HG03571 (cell line): ENCODE results near the gene FCRL6.

ENCODE experiments used
- ATAC-seq: cut with Tn5 transposase; IDR thresholded peaks from one replicate; pipeline ENCODE4 v1.9.1; 2021; ENCODE audit not compliant: unreplicated experiment

The FCRL6 gene

GRCh38 chr1:159798893-159799292 lies 3.3 kb upstream of the FCRL6 start:
- ATAC-seq = no peak

DNA sequence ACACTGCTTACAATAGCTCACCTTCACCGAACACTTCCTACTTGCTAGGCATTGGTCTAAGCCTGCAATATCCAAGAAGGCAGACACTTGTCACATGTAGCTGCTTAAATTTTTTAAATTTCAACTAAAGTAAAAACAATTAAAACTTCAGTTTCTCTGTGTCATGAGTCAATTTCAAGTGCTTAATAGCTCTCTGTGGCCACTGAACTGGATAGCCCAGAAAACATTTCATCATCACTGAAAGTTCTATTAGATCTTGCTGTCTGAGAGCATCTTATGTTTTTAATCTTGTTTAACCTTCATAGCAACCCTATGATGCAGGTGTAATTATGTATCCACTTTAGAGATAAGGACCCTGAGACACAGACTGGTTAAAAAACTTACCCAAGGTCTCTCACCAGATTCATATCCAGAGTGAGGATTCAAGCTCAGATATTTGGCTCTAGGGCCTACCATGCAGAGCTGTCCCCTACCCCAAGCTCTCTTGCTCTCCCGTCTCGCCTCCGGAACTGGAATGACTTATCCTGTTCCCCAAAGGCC lies 2.6 kb upstream of the FCRL6 start:
- no peak for ATAC-seq

DNA sequence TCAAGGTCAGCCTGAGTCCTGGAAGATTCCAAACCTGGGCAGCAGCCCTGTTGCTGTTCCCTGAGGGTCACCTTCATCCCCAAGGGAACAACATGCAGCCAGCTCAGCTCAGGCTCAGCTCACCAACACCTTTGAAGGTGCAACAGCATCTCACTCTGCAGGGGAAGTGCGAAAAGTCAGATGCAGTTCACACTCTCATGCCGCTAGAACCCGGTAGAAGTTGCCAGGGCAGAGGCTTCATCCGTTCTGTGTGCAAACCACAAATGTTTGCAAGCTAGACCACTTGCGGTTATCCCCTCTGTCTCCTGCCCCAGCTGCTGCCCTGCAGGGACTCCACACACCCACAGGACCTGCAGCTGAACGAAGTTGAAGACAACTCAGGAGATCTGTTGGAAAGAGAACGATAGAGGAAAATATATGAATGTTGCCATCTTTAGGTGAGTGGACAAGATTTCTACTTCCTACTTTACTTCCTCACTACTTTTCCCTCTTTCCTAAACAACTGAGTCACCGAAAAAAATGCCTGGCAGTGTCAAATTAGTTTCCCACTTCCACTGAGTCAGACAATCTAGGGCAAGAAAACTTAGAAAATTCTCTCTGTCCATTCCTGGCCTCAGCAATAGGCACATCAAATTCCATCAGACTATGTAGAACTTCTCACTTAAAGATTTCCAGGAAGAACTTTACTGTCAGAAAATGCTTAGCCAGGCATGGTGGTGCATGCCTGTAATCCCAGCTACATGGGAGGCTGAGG lies 1.8 kb upstream of the FCRL6 start:
- no peak for ATAC-seq

DNA sequence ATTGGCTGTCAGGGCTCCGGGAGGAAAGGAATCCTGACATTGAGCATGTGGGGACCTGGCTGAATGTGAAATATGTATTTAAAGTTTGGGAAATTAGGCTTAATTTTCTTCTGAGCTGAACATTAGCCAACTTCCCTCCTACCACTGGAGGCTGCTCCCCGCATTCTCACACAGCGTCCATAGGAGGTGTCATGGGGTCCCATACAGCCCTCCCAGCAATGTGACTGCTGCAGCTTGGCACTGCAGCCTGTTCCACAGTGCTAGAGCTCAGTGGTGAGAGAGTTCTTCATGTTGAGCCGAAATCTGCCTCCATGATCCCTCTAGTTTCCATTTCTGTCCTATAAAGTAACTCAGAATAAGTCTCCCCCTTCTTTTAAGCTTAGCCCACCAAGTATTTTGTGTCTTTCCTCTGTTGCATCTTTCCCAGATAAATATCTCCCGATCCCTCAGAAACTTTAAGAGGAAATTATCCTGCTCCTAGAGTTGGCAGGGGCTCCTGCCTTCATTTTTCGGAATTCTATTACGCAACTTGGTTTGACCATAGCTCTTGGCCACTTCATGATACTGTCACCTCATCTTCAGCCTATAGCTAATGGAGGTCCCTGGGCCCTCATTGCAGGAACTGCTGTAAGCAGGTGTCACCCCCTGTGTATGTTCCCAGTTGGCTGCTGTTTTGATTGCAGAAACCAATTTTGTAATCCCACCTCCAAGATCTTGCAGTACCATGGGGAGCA lies 2.0 kb downstream of the FCRL6 start:
- ATAC-seq = no peak

DNA sequence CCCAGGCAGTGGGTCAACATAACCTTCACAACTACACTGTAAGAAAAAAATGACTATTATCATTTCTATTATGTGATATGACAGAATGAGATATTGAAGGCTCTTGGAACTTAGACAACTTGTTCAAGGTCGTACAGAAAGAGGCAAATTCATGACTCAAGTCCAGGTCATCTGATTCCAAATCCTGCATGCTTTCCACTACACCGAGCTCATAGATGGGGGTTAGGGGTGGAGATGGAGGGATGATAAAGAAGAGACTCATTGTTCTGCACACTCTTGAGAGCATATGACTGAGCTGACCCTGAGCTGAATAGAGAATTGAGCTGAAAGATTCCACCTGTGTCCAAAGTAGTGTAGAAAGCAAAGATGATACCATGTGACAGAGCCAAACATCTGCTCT lies 2.8 kb downstream of the FCRL6 start:
- no peak for ATAC-seq

GRCh38 chr1:159815926-159816325 lies 13.8 kb downstream of the FCRL6 start:
- no peak for ATAC-seq

GRCh38 chr1:159817276-159818041 lies 15.3 kb downstream of the FCRL6 start:
- ATAC-seq = no peak

- ATAC-seq = no peak
Observed at GRCh38 chr1:159821171-159821867, 19.2 kb downstream of the FCRL6 start.

DNA sequence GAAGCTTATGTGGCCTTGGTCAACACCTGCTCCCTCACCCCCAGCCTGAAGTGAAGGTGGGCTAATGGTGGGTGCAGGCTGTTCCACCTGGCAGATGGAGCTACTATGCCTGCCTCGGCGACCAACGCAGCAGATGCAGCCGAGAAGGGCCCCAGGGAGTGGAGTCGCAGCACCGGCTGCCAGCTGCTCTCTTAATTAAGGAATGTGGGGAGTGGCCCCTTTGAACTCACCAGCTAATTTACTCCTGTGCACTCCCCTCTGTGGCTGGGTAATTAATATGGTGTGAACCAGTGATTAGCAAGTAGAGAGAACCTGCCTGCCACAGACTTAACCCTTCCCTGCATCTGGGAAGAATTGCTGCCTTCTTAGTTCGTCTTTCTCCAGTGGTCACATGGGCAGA lies 21.2 kb downstream of the FCRL6 start:
- ATAC-seq = no peak

- no peak for ATAC-seq
Observed at GRCh38 chr1:159825564-159825963, 23.4 kb downstream of the FCRL6 start.

- peak; percentile 46 for ATAC-seq
Observed at GRCh38 chr1:159826441-159827101, 24.4 kb downstream of the FCRL6 start, which contains the start of gene SLAMF8. Gene SLAMF8, plus strand, starts transcription at chr1:159826873. Its CDS starts 26 bp downstream, at chr1:159826899.

DNA sequence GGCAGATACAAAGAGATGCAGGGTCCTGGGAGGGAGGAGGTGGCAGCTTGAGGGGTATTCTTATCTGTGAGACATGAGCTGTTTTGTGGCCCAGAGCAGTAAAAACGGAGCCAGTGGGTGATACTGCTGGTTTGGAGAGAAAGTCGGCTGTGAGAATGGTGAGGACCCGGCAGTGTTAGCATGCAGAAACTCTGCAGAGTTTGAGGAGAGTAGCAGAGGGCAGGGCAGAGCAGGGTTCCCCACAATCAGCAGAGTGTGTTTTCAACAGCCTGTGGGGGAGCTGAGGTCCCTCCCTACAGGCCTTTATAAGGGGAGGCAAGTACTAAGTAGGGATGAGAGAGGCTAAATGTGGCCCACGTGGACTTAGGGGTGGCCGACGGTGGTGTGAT lies 24.9 kb downstream of the FCRL6 start:
- ATAC-seq = no peak

DNA sequence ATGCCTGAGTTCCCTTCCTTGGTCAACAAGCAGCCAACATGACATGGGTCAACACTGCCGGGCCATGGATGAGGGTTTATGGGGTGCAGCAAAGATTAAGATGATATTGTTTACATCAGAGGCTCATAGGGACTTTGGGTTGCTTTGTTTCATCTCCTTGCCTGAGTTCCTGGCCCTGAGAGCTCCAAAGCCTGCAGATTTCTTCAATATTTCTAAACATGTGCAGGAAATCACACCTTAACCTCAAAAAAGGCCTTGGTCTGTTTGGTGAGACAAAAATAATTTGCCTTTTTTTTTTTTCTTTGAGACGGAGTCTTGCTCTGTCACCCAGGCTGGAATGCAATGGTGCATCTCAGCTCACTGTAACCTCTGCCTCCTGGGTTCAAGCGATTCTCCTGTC lies 25.4 kb downstream of the FCRL6 start:
- ATAC-seq = no peak

GRCh38 chr1:159828176-159828575 lies 26.0 kb downstream of the FCRL6 start:
- ATAC-seq = no peak

DNA sequence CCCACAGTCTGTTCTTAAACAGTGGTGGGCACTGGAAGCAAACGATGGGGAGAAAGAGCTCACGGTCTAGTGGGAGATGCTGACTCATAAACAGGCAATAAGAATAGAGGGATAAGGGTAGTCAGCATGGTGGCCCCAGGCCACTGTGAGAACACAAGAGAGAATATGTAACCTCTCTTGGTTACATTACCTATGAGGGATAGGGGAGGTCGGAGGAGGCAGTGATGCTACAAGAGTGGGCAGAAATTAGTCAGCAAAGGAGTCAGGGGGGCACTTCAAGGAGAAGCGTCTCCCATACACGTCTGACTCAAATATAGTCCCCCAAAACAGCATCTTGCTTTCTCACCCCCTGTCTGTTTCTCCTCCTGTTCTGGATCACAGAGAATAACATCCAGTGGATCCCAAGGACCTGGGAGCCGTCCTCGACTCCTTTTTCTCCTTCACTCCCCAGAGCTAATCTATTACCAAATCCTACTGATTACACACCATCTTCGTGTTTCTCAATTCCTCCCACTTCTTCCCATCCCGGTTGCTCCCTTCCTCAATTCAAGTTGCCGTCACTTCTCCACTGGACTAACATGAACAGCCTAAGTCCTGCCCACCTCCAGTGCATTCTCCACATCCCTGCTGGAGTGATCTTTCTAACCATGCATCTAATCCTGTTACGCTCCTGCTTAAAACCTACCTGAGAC lies 26.6 kb downstream of the FCRL6 start:
- ATAC-seq = no peak

- ATAC-seq = peak; percentile 68
Observed at GRCh38 chr1:159829273-159829634, 27.1 kb downstream of the FCRL6 start.

DNA sequence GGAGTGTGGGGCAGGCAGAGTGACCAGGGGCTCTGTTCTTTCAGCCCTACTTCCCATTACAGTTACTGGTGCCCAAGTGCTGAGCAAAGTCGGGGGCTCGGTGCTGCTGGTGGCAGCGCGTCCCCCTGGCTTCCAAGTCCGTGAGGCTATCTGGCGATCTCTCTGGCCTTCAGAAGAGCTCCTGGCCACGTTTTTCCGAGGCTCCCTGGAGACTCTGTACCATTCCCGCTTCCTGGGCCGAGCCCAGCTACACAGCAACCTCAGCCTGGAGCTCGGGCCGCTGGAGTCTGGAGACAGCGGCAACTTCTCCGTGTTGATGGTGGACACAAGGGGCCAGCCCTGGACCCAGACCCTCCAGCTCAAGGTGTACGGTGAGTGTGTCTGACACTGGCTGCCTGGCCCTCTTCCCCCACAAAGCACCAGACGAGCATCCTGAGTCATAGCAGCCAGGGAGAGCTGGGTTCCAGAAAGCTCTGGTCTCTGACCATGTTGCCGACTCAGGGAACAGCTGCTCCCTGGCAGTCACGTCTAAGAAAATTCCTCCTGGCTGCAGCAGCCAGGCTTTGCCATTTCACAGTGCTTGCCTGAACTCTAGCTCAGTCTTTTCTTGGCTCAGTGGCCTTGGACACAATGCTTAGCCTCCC lies 27.8 kb downstream of the FCRL6 start:
- ATAC-seq = no peak

- ATAC-seq = no peak
Observed at GRCh38 chr1:159830722-159831121, 28.6 kb downstream of the FCRL6 start.

DNA sequence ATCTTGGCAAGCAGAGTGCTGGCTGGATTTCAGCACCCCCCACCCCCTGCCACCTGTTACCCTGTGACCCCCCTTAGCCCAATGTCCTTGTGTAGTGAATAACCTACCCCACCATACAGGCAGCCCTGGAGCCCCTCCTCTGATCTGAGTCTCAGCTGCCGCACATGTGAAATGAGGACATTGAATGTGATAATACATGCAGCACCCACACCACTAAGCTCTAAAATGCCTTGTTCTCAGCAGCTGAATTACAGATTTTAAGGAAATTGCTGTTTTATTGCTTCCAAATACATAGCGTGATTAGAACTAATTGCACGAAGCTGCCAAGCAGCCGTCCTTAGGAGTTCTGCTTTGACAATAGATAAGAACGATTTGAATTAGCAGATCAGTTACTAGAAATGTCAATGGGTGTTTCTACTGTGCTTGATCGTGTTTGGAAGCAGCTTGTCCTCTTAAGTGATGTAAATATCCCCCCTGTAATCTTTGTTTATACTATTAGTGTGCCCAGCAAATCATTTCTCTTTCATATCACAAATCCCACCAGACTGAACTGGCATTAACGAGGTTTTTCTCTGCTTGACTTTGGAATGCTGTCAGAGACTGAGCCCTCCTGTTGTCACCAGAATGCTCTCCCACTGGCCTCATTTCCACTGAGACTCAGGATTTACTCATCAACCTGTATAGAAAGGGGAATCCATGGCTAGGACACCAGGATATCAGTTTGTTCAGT lies 29.4 kb downstream of the FCRL6 start:
- ATAC-seq = no peak
